NCI-H345 treated with DMSO at 0.1 percent for 48 hours (cell line): ENCODE data around the gene KIF21A.
"Not testable (repeated sequence)": the region's sequence is repeated elsewhere in the genome, so short reads cannot be mapped to it uniquely, and the experiment has no call there.

Source experiments
- DNase-seq: peaks from one replicate; lab custom pipeline; 2025; ENCODE audit not compliant: unreplicated experiment; lab: John Stamatoyannopoulos, UW

KIF21A gene

DNA sequence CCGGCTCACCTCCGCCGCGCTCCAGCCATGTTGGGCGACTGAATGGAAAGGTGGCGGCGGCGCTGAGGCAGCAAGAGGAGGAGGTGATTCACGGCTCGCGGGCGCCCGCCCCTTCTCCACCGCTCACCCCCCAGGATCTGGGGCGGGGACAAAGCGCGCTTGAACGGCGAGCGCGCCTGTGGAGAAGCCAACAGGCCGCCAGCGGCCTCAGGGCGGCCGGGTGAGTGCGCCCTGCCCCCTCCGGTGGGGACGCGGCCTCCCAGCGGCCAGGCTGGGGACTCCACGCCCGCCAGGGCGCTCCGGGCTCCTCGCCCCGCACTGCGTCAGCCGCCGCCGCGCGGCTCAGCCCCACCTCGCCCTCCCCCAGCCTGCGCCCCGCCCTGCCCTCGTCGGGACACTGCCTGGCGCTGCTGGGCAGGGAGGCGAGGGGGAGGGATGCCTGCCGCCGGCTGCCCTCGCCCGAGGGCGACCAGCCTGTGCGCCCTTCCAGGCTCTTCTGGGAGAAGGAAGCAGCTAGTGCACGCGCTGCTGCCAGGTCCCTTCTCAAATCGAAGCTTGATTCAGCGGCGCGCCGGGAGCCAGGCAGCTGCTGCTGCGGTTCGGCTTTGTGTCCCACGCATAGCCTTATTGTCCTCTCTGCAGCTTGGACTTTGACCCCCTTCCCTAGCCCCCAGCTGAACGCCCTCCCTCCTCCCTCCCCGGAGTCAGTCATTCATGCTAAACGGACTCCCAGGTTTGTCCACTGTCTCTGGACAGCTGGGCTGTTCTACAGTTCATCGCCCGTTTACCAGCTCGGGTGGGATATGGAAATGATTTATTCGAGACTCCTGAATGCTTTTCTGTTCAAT is at the start of gene KIF21A:
TSS of gene KIF21A (minus strand) at position 40 of the 848 bp plus-strand sequence. CDS start 150 bp downstream, outside the sequence.
- peak; percentile 70 for DNase-seq

- DNase-seq, result no peak
These were observed 47.8 kb upstream of the KIF21A start for GRCh38 chr12:39490500-39491282.

DNA sequence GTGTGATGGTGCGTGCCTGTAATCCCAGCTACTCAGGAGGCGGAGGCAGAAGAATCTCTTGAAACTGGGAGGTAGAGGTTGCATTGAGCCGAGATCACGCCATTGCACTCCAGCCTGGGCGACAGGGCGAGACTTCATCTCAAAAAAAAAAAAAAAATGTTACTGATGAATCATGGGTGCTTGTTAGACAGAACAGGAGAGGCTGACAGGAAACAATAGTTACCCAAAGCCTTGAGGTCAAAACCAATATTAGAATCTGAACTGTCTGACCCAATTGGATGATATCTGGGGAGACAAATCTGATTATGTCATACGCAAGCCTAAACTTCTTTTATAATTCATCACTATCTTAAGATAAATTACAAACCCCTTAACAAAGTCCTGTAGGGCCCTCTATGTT is 40.7 kb upstream of the KIF21A start:
- no peak for DNase-seq

GRCh38 chr12:39483042-39483441 is 40.1 kb upstream of the KIF21A start:
- no peak for DNase-seq

DNA sequence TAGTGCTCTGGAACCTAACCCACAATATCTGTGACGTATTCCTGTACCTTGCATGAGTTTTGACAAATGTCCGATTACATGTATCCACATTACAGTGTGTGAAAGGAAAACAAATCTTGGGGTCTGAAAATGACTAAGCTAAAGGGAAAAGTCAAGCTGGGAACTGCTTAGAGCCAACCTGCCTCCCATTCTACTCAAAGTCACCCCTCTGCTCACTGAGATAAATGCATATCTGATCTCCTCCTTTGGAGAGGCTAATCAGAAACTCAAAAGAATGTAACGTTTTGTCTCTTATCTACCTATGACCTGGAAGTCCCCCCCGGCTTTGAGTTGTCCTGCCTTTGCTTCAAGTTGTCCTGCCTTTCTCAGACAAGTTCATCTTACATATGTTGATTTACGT is 34.0 kb upstream of the KIF21A start:
- DNase-seq, result no peak

DNA sequence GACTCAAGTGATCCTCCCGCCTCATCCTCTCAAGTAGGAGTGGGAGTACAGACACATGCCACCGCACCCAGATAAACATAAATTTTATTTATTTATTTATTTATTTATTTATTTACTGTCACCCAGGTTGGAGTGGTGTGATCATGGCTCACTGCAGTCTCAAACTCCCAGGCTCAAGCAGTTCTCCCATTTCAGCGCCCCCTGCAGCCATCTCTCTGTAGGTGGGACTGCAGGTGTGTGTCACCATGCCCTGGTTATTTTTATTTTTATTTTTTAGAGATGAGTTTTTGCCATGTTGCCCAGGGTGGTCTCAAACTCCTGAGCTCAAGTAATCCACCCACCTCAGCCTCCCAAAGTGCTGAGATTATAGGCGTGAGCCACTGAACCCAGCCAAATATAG is 33.2 kb upstream of the KIF21A start:
- no peak for DNase-seq

DNA sequence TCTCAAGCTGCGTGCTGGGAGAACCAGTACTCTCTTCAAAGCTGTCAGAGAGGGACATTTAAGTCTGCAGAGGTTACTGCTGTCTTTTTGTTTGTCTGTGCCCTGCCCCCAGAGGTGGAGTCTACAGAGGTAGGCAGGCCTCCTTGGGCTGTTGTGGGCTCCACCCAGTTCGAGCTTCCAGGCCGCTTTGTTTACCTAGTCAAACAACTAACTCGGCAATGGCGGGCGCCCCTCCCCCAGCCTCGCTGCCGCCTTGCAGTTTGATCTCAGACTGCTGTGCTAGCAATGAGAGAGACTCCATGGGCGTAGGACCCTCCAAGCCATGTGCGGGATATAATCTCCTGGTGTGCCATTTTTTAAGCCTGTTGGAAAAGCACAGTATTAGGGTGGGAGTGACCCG is 32.2 kb upstream of the KIF21A start:
- not testable (repeated sequence) for DNase-seq

- DNase-seq, result no peak
These were observed 24.5 kb upstream of the KIF21A start for GRCh38 chr12:39467432-39467870.

GRCh38 chr12:39464976-39465695 is 22.2 kb upstream of the KIF21A start:
- no peak for DNase-seq

GRCh38 chr12:39461059-39461458 is 18.1 kb upstream of the KIF21A start:
- no peak for DNase-seq

DNA sequence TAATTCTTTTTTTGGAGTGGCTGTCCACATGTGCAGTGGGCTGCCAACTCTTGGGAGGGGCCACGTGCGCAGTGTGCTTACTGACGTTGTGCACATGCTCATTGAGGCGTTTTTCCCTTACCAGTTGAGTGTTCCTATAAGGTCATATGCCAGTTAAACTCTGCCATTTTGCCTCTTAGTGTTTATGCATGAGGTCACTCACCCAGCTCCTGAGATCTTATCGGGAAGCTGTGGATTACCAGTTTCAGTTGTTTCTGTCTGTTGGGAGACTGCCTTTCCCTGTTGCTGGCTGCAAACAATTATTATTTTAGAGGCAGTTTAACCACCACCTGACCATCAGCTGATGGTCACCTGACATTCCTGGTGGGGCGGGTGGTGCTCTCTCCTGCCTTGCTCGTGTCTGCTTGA is 16.1 kb upstream of the KIF21A start:
- DNase-seq, result no peak

GRCh38 chr12:39451977-39452376 is 9.1 kb upstream of the KIF21A start:
- DNase-seq, result no peak

DNA sequence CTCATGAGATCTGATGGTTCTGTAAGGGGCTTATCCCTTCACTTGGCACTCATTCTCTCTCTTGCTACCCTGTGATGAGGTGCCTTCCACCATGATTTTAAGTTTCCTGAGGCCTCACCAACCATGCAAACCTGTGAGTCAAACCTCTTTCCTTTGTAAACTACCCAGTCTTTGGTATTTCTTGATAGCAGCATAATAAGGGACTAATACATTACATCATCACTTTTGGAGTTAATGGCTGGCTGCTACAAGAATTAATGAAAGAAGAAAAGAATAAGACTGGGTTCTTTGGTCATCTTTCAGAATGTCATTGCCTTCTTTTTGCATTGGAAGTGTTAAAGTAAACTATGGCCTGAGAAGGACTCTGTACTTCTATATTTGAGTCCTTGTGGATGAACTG is 5.1 kb upstream of the KIF21A start:
- no peak for DNase-seq

DNA sequence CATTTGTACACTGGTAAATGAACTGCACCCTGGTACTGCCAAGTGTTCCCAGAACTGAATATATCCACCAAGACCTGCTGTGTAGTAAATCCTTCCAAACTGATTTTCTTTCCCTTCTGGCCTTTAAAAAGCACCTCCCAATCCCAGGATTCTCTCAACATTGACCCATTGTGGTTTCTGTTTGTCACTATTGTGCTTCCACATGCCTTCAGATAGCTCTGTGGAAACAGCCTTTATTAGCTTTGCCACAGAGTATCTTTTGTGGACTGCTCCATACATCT is 949 bp upstream of the KIF21A start:
- no peak for DNase-seq

- DNase-seq, result no peak
These were observed 164 bp downstream of the KIF21A start for GRCh38 chr12:39442831-39443080.

DNA sequence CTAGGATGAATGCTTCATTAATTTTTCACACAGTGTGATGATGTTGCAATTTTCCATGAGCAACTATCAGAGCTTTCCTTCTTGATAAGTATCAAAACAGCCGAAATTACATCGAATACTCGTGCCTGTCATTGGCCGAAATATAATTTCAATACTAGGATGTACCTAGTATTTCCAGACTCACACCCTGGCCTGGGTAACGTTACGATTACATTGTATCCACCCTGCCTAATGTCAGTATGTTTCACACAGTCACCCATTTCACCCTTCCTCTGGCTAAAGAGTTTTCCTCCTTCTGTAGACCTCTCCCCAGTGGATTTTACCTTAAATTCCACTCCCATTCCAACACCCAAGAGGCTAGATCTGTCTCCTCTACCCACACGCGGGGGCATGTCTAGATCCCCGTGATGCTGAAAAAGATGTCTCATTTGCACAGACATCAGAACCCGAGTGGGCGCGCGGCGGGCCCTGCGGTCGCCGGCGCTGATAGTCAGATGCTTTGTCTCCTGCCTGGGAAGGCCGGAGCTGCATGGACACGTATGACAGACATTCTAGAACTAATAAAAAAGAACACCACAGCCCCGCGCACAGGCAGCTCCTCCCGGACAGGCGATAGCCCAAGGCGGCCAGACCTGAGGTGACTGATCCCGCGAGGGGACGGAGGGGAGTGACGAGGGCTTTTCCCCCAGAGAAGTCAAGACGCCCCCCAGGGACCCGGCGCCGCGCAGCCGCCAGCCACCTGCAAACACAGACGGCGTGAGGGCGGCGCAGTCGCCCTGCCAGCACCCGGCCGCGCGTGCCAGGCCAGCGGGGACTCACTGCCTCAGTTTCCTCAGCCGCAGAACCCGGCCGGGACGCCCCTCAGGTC is 723 bp downstream of the KIF21A start:
- peak; percentile 45 for DNase-seq

DNA sequence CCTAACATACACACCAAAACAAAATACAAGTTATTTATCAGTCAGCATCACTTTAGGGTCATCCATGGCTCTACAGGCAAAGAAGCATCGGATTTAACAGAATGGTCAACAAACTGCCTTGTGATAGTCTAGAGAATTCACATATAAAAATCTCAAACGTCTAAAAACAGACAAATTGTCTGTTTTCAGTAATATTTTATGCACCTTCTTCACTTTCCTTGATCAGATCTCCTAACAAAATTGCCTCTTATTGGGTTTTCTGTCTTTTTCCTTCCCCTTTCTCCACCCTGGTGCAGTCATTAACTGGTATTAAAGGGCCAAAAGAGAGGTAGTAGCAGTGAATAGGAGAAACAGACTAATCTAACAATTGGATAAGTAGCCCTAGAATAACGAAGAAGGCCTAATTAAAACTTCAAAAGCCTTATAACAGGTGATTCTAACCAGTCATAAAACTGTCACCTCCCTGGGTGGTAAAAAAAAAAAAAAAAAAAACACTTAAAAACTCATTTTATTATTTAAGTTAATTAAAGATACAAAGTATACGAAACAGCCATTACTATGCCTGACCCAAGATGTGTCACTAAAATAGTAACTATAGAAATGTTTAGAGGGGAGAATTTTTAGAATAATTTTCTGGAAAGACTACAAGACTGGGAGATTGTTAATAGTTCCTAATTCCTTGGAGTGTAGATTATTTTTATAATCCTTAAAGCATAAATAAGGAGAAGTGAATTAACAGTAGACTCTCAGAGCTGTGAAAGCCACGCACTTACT is 1.5 kb downstream of the KIF21A start:
- no peak for DNase-seq

GRCh38 chr12:39440781-39441180 is 2.1 kb downstream of the KIF21A start:
- DNase-seq, result no peak

DNA sequence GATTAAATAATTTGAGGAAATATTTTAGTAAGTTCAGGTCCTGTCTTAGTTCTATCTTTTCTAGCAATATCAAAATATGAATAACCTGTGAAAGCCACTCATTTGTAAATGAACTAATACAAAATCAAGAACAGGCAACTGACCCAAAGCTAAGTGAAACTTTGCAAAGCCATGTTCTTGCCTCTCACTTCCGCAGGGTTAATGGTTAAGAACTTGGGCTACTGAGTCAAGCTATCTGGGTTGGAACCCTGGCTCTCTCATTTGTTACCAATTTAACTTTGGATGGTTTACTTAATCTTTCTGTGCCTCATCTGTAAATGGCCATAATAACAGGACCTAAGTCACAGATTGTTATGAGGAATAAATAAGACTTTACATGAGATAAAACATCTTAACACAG is 2.8 kb downstream of the KIF21A start:
- no peak for DNase-seq

GRCh38 chr12:39435531-39435930 is 7.4 kb downstream of the KIF21A start:
- no peak for DNase-seq
